NCI-H2081 (cell line): Measurements from ENCODE around the gene SVIL.
A peak's percentile ranks its signal among the peaks of the same experiment; 100 is the strongest.
"Not testable (repeated sequence)": the region's sequence is repeated elsewhere in the genome, so short reads cannot be mapped to it uniquely, and the experiment has no call there.

Experiments
- DNase-seq, 2 experiments: peaks; one replicate each; lab custom pipeline; 2025; lab: John Stamatoyannopoulos, UW

Gene SVIL

GRCh38 chr10:29452546-29452945 lies 182.2 kb downstream of the SVIL start:
- no peak for DNase-seq

GRCh38 chr10:29451946-29452345 lies 182.8 kb downstream of the SVIL start:
- no peak for DNase-seq

GRCh38 chr10:29450405-29450804 lies 184.4 kb downstream of the SVIL start:
- no peak for DNase-seq

- DNase-seq: peak; percentile 57 to 58
Observed at GRCh38 chr10:29448756-29449592, 185.8 kb downstream of the SVIL start.

- DNase-seq: no peak
Observed at GRCh38 chr10:29448125-29448524, 186.6 kb downstream of the SVIL start.

- DNase-seq: no peak
Observed at GRCh38 chr10:29446327-29446726, 188.4 kb downstream of the SVIL start.

- no peak for DNase-seq
Observed at GRCh38 chr10:29443745-29444523, 190.8 kb downstream of the SVIL start.

GRCh38 chr10:29440981-29441380 lies 193.8 kb downstream of the SVIL start:
- DNase-seq: no peak

- DNase-seq: not testable (repeated sequence)
Observed at GRCh38 chr10:29439005-29439404, 195.8 kb downstream of the SVIL start.

GRCh38 chr10:29438271-29438670 lies 196.5 kb downstream of the SVIL start:
- no peak for DNase-seq

- no peak for DNase-seq
Observed at GRCh38 chr10:29437871-29438270, 196.9 kb downstream of the SVIL start.

- DNase-seq: no peak
Observed at GRCh38 chr10:29435809-29436501, 198.8 kb downstream of the SVIL start.

GRCh38 chr10:29434111-29434510 lies 200.7 kb downstream of the SVIL start:
- DNase-seq: no peak

GRCh38 chr10:29431711-29432110 lies 203.1 kb downstream of the SVIL start:
- DNase-seq: no peak

- DNase-seq: no peak
Observed at GRCh38 chr10:29430101-29430500, 204.7 kb downstream of the SVIL start.

GRCh38 chr10:29428486-29428885 lies 206.3 kb downstream of the SVIL start:
- DNase-seq: no peak

- DNase-seq: no peak
Observed at GRCh38 chr10:29427667-29428066, 207.1 kb downstream of the SVIL start.

- DNase-seq: no peak
Observed at GRCh38 chr10:29426420-29426819, 208.4 kb downstream of the SVIL start.

- no peak for DNase-seq
Observed at GRCh38 chr10:29424017-29424416, 210.8 kb downstream of the SVIL start.

GRCh38 chr10:29420744-29421143 lies 214.0 kb downstream of the SVIL start:
- no peak for DNase-seq

GRCh38 chr10:29417324-29417723 lies 217.4 kb downstream of the SVIL start:
- DNase-seq: no peak

GRCh38 chr10:29415876-29416275 lies 218.9 kb downstream of the SVIL start:
- DNase-seq: no peak

GRCh38 chr10:29414501-29414900 lies 220.3 kb downstream of the SVIL start:
- no peak for DNase-seq
